ENCODE measurements around the gene FGR. TPM values are rescaled to one million over a fixed set of nuclear protein-coding genes. Genes with fewer than 3 reads are reported as not detected.

Gene FGR
- total RNA-seq, 2 experiments from 2014 or later = 0.51 to 0.56 TPM

DNA sequence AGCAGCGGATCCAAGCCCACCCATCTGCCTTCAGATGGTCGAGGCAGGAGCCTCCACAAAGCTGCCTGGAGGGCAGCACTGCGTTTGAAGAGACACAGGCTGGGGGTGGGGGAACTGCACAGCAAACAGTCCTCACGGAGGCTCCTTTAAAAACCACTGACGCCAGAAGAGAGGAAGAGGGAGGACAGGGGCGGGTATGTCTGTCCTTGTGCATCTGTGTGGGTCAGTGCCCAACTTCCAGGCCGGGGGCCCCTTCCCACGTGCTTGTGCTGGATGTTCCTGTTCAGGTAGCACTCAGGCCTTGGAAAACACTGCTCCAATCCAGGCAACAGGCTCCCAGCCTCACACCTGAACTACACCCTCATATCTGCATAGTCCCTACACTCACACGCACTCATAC is 38.7 kb downstream of the FGR start:
- intact Hi-C loops (cut with micrococcal nuclease) = loop anchor here (5.0 kb wide), 1 partner anchor 74 kb away; no protein-coding TSS in a partner anchor
- no peaks in the 10 kb centered on the region for H3K9me3 Mint-ChIP-seq
- CTCF ChIA-PET = interaction anchor here (1.0 to 3.5 kb wide), 4 partner anchors 11 to 73 kb away, joined by 3 to 23 read pairs (median 12); no protein-coding TSS in a partner anchor
- no peak overlapping the region for H3K27ac Mint-ChIP-seq
- no peak overlapping the region for H3K4me3 Mint-ChIP-seq
- POLR2A ChIA-PET = interaction anchor here (0.6 to 1.5 kb wide), 5 partner anchors 23 to 81 kb away, joined by 3 to 4 read pairs (median 3); no protein-coding TSS in a partner anchor
- H3K27me3 Mint-ChIP-seq = no peaks in the 10 kb centered on the region
- DNase-seq = no peak
- peaks cover 27% of the 10 kb centered on the region for H3K4me1 Mint-ChIP-seq (ENCODE audit: low read depth)
- ATAC-seq = no peak
- no peaks in the 10 kb centered on the region for H3K36me3 Mint-ChIP-seq (ENCODE audit: low read depth)
- TF ChIP-seq, protein P1, sequence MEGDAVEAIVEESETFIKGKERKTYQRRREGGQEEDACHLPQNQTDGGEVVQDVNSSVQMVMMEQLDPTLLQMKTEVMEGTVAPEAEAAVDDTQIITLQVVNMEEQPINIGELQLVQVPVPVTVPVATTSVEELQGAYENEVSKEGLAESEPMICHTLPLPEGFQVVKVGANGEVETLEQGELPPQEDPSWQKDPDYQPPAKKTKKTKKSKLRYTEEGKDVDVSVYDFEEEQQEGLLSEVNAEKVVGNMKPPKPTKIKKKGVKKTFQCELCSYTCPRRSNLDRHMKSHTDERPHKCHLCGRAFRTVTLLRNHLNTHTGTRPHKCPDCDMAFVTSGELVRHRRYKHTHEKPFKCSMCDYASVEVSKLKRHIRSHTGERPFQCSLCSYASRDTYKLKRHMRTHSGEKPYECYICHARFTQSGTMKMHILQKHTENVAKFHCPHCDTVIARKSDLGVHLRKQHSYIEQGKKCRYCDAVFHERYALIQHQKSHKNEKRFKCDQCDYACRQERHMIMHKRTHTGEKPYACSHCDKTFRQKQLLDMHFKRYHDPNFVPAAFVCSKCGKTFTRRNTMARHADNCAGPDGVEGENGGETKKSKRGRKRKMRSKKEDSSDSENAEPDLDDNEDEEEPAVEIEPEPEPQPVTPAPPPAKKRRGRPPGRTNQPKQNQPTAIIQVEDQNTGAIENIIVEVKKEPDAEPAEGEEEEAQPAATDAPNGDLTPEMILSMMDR (IDR thresholded peaks at IDR 0.05) = no peak

DNA sequence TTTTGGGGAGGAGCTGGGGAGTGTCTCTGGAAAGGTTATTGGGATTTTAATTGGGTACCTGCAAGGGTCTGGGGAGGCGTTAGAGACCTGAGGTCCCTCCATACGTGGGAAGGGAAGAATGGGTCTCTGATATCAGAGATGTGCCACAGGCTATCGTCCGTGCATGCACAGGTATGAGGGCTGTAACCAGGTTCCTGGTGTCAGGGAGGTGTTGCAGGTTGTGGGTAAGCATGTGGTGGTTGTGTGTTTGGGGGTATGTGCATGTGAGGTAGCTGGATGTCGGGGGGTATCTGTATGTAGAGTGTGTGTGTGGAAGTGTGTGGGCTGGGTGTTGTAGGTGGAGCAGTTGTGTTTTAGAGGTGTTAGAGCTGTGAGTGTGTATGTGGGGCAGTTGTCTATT is 39.4 kb downstream of the FGR start:
- H3K27ac Mint-ChIP-seq = no peak overlapping the region
- TF ChIP-seq, protein P1 (IDR thresholded peaks at IDR 0.05) = no peak
- ATAC-seq = peak; percentile 5

DNA sequence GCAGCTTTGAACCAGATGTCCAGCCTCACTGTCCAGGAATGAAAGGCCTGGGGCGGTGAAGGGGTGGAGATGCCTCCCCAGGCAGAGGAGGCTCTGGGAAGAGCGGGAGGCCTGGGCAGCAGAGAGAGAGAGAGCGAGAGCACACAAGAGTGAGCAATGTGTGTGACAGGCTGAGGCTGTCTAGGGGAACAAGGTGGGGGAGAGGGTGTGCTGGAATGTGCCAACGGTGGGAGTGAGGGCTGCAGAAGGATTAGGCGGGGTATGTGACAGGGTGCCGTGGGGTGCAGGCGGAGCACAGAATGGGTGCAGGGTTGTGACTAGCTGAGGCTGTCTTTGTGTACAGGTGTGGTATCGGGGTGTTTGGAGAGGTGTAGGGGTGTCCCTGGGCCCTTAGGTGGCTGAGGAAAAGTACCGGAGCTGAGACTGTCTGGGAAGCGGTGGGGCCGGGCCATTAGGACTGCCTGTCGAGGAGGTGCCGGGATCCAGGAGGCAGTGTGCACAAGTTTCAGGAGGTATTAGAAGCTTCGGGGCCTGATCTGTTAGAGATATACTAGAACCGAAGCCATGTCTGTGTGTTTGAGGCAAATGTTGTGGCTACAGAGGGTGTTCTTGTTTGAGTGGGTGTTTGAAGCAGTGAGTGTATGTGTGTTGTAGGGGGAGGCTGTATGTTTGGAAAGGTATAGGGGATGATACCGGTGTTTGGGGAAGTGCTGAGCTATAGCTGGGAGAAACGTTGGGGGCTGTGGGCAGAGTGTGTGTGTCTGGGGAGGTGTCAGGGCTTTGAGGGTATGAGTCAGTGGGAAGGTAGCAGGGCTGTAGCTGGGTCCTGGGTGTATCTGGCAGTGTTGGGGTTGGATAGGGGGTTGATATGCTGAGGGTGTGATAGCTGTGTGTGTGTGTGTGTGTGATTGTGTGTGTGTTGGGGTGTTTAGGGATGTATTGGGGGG is 40.1 kb downstream of the FGR start:
- intact Hi-C loops (cut with micrococcal nuclease) = loop anchor here (5.0 kb wide), 1 partner anchor 73 kb away; no protein-coding TSS in a partner anchor
- Mint-ChIP-seq H3K9me3 (no peaks in the 10 kb centered on the region), H3K27me3 (no peaks in the 10 kb centered on the region)

More for the DNA sequence above, 39.4 kb downstream of the FGR start:
- peak; percentile 43 for DNase-seq
- intact Hi-C loops (cut with micrococcal nuclease) = loop anchor here (5.0 kb wide), 1 partner anchor 73 kb away; no protein-coding TSS in a partner anchor
- no peaks in the 10 kb centered on the region for H3K36me3 Mint-ChIP-seq (ENCODE audit: low read depth)
- peaks cover 21% of the 10 kb centered on the region for H3K4me1 Mint-ChIP-seq (ENCODE audit: low read depth)
- H3K9me3 Mint-ChIP-seq = no peaks in the 10 kb centered on the region
- ChIA-PET CTCF (interaction anchor here (0.7 to 3.5 kb wide), 9 partner anchors 12 to 299 kb away, joined by 3 to 23 read pairs (median 4); no protein-coding TSS in a partner anchor), POLR2A (interaction anchor here (0.6 to 1.5 kb wide), 5 partner anchors 23 to 80 kb away, joined by 3 to 4 read pairs (median 3); no protein-coding TSS in a partner anchor)
- H3K27me3 Mint-ChIP-seq = no peaks in the 10 kb centered on the region
- no peak overlapping the region for H3K4me3 Mint-ChIP-seq

DNA sequence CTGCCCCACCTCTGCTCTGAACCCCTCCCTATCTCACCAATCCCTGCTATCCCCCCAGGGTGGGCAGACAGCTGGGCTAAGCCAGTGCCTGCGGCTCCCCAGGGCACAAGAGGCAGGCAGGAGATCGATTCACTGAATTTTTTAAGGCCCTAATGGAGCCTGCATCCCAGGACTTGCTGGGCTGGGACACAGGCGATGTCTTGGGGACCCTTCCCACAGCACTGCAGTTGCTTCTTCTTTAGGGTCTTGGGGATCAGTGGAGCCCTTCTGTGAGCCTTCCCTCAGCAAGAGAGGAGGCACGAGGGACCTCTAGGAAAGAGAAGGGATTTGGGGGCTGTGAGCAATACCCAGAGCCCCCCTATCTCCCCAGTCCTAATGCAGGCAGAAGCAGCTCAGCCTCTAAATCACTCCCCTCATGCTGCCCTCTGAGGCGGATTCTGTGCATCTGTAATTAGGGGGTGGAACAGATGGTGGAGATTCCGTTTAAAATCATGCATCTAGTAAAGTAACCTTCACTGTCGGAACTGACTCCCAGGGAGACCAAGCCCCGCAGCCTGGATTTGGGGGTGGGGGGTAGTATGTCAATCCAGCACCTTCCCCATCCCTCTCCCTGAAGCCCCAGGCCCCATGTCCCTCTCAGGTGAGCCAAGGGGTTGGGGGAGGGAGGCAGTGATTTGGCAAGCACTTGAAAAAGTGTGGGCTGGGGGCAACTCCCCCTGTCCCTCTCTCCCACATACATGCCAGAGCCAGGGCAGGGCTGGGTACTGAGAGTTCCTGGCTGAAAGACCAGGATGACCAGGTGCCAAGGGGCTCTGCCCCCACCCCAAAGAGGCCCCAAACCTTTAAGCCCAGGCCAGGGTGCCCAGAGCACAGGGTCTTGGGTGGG is 41.1 kb downstream of the FGR start:
- ChIA-PET CTCF (interaction anchor here (1.4 kb wide), 1 partner anchor 177 kb away, joined by 4 read pairs; no protein-coding TSS in a partner anchor), POLR2A (no interaction called here)
- H3K4me1 Mint-ChIP-seq (ENCODE audit: low read depth) = peaks cover 5% of the 10 kb centered on the region
- no peak overlapping the region for H3K27ac Mint-ChIP-seq
- H3K9me3 Mint-ChIP-seq = no peaks in the 10 kb centered on the region
- no peak overlapping the region for H3K4me3 Mint-ChIP-seq
- DNase-seq (no peak), ATAC-seq (no peak)
- H3K36me3 Mint-ChIP-seq (ENCODE audit: low read depth) = no peaks in the 10 kb centered on the region
- intact Hi-C loops (cut with micrococcal nuclease) = no loop called here
- TF ChIP-seq, protein P1 (IDR thresholded peaks at IDR 0.05) = no peak
- no peaks in the 10 kb centered on the region for H3K27me3 Mint-ChIP-seq

More for the DNA sequence above, 40.1 kb downstream of the FGR start:
- CTCF ChIA-PET = interaction anchor here (0.7 to 3.5 kb wide), 9 partner anchors 12 to 298 kb away, joined by 3 to 23 read pairs (median 4); no protein-coding TSS in a partner anchor
- no peaks in the 10 kb centered on the region for H3K36me3 Mint-ChIP-seq (ENCODE audit: low read depth)
- H3K4me1 Mint-ChIP-seq (ENCODE audit: low read depth) = peaks cover 14% of the 10 kb centered on the region
- POLR2A ChIA-PET = interaction anchor here (1.0 to 1.5 kb wide), 3 partner anchors 69 to 79 kb away, joined by 3 to 4 read pairs (median 4); no protein-coding TSS in a partner anchor
- ATAC-seq (peak; percentile 72), DNase-seq (peak; percentile 46)
- no peak overlapping the region for H3K27ac Mint-ChIP-seq
- no peak overlapping the region for H3K4me3 Mint-ChIP-seq
- TF ChIP-seq, protein P1 (IDR thresholded peaks at IDR 0.05) = no peak
